Tibial nerve (tissue), 4 donors: ENCODE results near the gene OR52B6.

Experiments used
- CTCF ChIP-seq, 5 experiments: fragments of 200-600 bp in 3 of 5; fragments of 450-650 bp in 2 of 5; sonication (generic) in 3 of 5; IDR thresholded peaks; one replicate each; pipeline ENCODE4 v1.5.1; 2016 to 2019; ENCODE audit warnings: antibody characterized with exemption in 5 of 5, mild to moderate bottlenecking in 3 of 5, moderate library complexity in 2 of 5
- EP300 ChIP-seq, 2 donors: sonication (generic); formaldehyde crosslinking; IDR thresholded peaks; one replicate each; pipeline ENCODE4 v1.6.1; 2017; ENCODE audit warnings: antibody characterized with exemption in 2 of 2, mild to moderate bottlenecking in 1 of 2

- TF ChIP-seq CTCF (IDR thresholded peaks at IDR 0.05) (no peak), EP300 (IDR thresholded peaks at IDR 0.05) (no peak)
Measured at GRCh38 chr11:5577101-5577500, 3.6 kb upstream of the OR52B6 start.
